ENCODE results near the gene ZBTB32. TPM values are rescaled to one million over a fixed set of nuclear protein-coding genes. Genes with fewer than 3 reads are reported as not detected.

Gene ZBTB32
- total and polyA plus RNA-seq, 4 donors, result 0.47 TPM; not detected in 3

DNA sequence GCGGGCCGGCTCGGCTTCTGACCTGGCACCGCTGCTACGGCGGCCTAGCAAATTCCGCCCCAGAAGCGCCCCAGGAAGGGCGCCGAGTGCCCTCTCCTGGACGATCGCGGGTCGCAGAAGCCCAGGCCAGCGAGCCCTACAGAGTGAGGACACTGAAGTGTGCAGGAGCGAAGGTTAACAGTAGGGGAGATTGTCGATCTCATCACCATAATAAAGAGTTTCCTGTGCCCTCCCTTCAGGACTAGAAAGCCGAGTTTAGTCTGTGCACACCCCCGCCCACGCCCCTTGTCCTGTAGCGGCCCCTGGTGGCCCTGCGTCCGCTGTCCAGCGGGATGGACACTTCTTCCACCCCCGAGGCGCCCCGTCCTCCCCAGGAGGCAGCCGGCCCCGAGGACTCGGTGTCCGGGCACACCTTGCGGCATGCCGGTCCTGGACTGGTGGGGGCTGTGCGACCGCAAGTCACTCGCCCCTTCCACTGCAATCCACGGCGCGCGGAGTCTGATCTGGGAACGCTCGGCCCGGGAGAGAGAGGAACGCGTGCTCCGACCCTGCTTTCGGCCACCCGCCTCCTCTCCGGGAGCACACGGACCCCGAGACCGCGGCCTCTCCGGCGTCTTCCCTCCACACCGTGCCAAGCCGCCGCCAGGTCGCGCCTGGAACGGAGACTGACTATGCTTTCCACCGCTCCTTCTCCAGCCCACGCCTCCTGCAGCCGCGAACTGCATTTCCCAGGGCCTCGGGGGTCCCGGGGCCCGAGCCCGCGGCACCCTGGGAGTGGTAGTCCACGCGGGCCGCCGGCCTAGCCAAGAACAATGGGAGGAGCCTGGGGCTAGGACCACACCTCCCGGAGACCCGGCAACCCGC is 12.7 kb downstream of the ZBTB32 start (continued):
- TF ChIP-seq REST (IDR thresholded peaks at IDR 0.05) (peak; percentile 79), FOXA2 (IDR thresholded peaks at IDR 0.05) (no peak)

- Histone ChIP-seq H3K36me3 (ENCODE audit: control insufficient read depth in 4 of 4, insufficient read depth in 3 of 4, low read depth in 1 of 4, low read length in 3 of 4) (peaks cover 11 to 19% (median 14%) of the 10 kb centered on the region in 4 donors), H3K27ac (ENCODE audit: low read depth in 1 of 2, low read length in 2 of 2) (peak within 1 kb of the TSS; percentile 75 to 86), H3K27me3 (ENCODE audit: control insufficient read depth in 4 of 4, insufficient read depth in 4 of 4, low read length in 3 of 4) (no peaks in the 10 kb centered on the region), H3K9ac (ENCODE audit: low read depth in 1 of 2, low read length in 2 of 2) (peak within 1 kb of the TSS; percentile 32 to 80), H3K4me1 (ENCODE audit: control insufficient read depth in 4 of 4, insufficient read depth in 4 of 4, low read length in 3 of 4) (peaks cover 12 to 34% (median 25%) of the 10 kb centered on the region in 4 donors), H3K4me3 (ENCODE audit: low read depth in 1 of 3, low read length in 3 of 3) (peak within 1 kb of the TSS; percentile 90 to 98 (median 91)), H3K9me3 (ENCODE audit: control insufficient read depth in 4 of 4, low read length in 3 of 4) (no peaks in the 10 kb centered on the region)
- TF ChIP-seq GABPA (IDR thresholded peaks at IDR 0.05 in 1 of 2, conservative IDR thresholded peaks at IDR 0.05 in 1 of 2), result peak in 1 of 2 donors; percentile 81
- TF ChIP-seq, protein P1, sequence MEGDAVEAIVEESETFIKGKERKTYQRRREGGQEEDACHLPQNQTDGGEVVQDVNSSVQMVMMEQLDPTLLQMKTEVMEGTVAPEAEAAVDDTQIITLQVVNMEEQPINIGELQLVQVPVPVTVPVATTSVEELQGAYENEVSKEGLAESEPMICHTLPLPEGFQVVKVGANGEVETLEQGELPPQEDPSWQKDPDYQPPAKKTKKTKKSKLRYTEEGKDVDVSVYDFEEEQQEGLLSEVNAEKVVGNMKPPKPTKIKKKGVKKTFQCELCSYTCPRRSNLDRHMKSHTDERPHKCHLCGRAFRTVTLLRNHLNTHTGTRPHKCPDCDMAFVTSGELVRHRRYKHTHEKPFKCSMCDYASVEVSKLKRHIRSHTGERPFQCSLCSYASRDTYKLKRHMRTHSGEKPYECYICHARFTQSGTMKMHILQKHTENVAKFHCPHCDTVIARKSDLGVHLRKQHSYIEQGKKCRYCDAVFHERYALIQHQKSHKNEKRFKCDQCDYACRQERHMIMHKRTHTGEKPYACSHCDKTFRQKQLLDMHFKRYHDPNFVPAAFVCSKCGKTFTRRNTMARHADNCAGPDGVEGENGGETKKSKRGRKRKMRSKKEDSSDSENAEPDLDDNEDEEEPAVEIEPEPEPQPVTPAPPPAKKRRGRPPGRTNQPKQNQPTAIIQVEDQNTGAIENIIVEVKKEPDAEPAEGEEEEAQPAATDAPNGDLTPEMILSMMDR (IDR thresholded peaks at IDR 0.05; ENCODE audit: low read depth, low read length, missing input control), result no peak
- WGBS, result 1% methylated on average over 109 of the region's 109 CpGs
- DNase-seq (ENCODE audit: low spot score), result peak; percentile 90
Observed at GRCh38 chr19:35717665-35718344, 13.4 kb downstream of the ZBTB32 start, which contains the start of gene KMT2B. Gene KMT2B, plus strand, starts transcription at chr19:35718003. Its CDS starts 16 bp downstream, at chr19:35718019.

- Histone ChIP-seq H3K4me3 (ENCODE audit: low read depth in 1 of 3, low read length in 3 of 3) (peak overlapping the region; percentile 90 to 98 (median 91)), H3K4me1 (ENCODE audit: control insufficient read depth in 4 of 4, insufficient read depth in 4 of 4, low read length in 3 of 4) (peaks cover 12 to 34% (median 25%) of the 10 kb centered on the region in 4 donors), H3K27ac (ENCODE audit: low read depth in 1 of 2, low read length in 2 of 2) (peak overlapping the region; percentile 66 to 68), H3K9me3 (ENCODE audit: control insufficient read depth in 4 of 4, low read length in 3 of 4) (no peaks in the 10 kb centered on the region), H3K36me3 (ENCODE audit: control insufficient read depth in 4 of 4, insufficient read depth in 3 of 4, low read depth in 1 of 4, low read length in 3 of 4) (peaks cover 17 to 26% (median 20%) of the 10 kb centered on the region in 4 donors), H3K9ac (ENCODE audit: low read depth in 1 of 2, low read length in 2 of 2) (peak overlapping the region; percentile 32 to 80), H3K27me3 (ENCODE audit: control insufficient read depth in 4 of 4, insufficient read depth in 4 of 4, low read length in 3 of 4) (no peaks in the 10 kb centered on the region)
- DNase-seq (ENCODE audit: low spot score), result peak; percentile 57
- under 1% methylated on average over 42 of the region's 42 CpGs for WGBS
- TF ChIP-seq TAF1 (conservative IDR thresholded peaks at IDR 0.05) (no peak), RAD21 (IDR thresholded peaks at IDR 0.05) (no peak), HNF4A (conservative IDR thresholded peaks at IDR 0.05) (no peak), HNF4G (IDR thresholded peaks at IDR 0.05) (no peak), MAX (IDR thresholded peaks at IDR 0.05) (no peak), YY1 (IDR thresholded peaks at IDR 0.05) (no peak), EGR1 (IDR thresholded peaks at IDR 0.05; ENCODE audit: low read depth in 2 of 2) (no peak), JUND (IDR thresholded peaks at IDR 0.05) (no peak)
Observed at GRCh38 chr19:35718345-35719041, 14.1 kb downstream of the ZBTB32 start.
